GM12874 (cell line): ENCODE results near the gene COG8.

Experiments
- TF ChIP-seq, protein P1 (sequence below): IDR thresholded peaks from 2 replicates; pipeline ENCODE4 v1.5.1; 2011; ENCODE audit warnings: low read depth, mild to moderate bottlenecking, control low read depth, low read length, moderate library complexity; ENCODE audit not compliant: insufficient read depth

Gene COG8

DNA sequence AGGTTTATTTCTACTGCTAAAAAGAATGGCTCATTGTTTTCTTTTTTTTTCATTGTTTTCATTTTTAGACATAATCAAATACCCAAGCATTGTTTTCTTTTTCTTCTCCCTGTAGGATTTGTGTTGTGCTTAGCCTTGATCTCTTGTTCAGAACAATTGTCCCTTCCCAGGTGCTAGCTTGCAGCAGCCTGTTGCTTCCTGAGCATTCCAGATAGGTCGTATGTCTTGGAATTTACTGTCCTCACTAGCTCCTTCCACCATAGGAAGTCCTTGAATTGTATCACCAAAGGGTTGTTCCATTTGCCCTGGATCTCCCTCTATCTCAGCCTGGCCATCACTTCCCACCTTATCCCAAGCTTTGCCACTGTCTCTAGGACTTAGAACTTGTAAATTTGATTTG is 38.2 kb downstream of the COG8 start:
- TF ChIP-seq, protein P1, sequence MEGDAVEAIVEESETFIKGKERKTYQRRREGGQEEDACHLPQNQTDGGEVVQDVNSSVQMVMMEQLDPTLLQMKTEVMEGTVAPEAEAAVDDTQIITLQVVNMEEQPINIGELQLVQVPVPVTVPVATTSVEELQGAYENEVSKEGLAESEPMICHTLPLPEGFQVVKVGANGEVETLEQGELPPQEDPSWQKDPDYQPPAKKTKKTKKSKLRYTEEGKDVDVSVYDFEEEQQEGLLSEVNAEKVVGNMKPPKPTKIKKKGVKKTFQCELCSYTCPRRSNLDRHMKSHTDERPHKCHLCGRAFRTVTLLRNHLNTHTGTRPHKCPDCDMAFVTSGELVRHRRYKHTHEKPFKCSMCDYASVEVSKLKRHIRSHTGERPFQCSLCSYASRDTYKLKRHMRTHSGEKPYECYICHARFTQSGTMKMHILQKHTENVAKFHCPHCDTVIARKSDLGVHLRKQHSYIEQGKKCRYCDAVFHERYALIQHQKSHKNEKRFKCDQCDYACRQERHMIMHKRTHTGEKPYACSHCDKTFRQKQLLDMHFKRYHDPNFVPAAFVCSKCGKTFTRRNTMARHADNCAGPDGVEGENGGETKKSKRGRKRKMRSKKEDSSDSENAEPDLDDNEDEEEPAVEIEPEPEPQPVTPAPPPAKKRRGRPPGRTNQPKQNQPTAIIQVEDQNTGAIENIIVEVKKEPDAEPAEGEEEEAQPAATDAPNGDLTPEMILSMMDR = no peak

DNA sequence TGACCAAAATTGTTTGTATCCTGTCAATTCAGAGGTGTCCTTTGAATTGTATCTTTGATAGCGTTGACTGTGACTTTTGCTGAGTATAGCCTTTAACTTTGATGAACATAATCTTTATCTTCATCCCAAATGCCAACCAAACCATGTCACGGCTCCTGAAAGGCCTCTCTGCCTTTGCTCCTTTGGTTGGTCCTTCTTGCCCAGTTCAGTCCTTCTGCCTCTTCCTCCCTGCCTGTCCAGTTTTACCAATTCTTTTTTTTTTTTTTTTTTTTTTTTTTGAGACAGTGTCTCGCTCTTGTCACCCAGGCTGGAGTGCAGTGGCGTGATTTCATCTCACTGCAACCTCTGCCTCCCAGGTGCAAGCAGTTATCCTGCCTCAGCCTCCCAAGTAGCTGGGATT is 41.1 kb downstream of the COG8 start:
- TF ChIP-seq, protein P1 = no peak

DNA sequence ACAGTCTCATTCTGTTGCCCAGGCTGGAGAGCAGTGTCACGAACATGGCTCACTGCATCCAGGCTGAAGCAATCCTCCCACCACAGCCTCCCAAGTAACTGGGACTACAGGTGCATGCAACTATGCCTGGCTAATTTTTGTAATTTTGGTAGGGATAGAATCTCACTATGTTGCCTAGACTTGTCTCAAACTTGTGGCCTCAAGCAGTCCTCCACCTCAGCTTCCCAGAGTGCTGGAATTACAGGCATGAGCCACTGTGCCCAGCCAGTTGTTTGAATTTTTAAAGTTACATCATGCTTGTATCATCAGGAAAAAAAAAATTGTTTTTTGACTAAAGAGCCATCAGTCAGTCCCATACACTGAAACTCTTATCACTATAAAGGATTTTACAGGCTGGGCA is 45.3 kb downstream of the COG8 start:
- TF ChIP-seq, protein P1 = no peak

DNA sequence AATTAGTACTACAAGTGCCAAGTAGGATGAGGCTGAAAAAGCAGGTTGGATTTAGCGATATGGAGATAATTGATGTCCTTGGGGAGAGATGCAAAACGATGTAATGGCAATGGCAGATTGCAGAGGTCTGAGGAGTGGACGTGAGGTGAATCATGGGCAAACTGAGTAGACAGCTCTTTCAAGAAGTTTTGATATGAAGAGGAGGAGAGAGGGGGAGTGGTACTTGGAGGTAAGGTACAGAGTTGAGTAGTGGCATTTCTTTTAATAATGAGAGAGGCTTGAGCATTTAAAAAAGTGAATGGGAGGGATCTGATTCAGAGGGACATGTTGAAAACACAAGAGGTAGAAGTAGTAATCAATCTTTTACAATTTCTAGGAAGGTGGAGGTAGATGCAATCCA is 46.0 kb downstream of the COG8 start:
- TF ChIP-seq, protein P1 = no peak

DNA sequence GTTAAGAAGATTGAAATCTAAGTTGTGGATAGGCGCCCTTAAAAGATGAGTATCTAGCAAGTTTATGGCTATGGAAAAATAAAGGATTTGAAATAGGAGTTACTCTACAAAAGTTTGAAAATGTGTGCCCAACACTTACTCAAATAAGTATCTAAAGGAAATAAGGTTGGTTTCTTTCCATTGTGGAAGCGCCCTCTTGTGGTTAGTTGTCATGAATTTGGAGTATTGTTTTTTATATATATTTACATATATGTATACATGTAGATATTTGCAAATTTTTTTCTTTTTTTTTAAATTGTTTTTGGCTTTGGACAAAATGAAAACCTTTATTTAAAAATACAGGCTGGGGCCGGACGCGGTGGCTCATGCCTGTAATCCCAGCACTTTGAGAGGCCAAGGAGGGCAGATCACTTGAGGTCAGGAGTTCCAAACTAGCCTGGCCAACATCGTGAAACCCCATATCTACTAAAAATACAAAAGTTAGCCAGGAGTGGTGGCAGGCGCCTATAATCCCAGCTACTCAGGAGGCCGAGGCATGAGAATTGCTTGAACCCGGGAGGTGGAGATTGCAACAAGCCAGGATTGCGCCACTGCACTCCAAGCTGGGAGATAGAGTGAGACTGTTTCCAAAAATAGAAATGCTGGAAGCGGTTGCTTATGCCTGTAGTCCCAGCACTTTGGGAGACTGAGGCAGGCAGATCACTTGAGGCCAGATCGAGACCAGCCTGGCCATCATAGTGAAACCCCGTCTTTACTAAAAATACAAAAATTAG is 52.2 kb downstream of the COG8 start:
- TF ChIP-seq, protein P1 = peak; percentile 21; the same call in 1 of the 2 replicates

DNA sequence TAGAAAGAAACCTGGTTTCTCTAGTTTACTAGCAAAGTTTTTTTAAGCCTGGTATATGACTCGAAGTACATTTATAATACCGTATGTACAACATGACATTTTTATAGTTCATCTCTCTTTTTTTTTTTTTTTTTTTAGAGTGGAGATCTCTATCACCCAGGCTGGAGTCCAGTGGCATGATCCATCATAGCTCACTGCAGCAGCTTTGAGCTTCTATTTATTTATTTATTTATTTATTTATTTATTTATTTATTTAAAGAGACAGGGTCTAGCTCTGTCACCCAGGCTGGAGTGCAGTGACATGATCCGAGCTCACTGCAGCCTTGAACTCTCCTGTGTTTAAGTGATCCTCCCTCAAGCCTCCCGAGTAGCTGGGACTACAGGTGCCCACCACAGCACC is 54.1 kb downstream of the COG8 start:
- TF ChIP-seq, protein P1 = no peak

DNA sequence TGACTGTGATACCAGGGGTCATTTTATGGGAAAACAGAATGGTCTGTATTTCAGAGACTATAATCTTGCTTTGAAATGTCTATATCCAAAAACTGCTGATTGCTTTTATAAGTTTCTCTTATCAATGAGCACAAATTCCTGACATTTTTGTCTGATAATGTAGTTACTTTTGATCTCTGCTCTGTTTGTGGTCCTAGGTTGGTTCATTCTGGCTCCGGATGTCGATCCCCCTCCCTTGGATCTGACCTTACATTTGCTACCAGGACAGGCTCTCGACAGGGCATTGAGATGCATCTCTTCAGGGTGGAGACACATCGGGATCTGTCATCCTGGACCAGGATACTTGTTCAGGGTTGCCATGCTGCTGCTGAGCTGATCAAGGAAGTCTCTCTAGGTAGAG is 55.5 kb downstream of the COG8 start:
- TF ChIP-seq, protein P1 = no peak
